Loucy (cell line): ENCODE data around the gene ATP10D.

Source experiments
- H2AFZ ChIP-seq: fragments of 200-600 bp; sonication (generic); 2 replicates; pipeline ENCODE4 v1.6.0; 2016; ENCODE audit warnings: antibody characterized with exemption, mild to moderate bottlenecking, low read length, moderate library complexity
- H3F3A ChIP-seq: fragments of 200-600 bp; 2 replicates; pipeline ENCODE4 v1.6.0; 2016; ENCODE audit warnings: antibody characterized with exemption, low read depth, mild to moderate bottlenecking
- H3K27me3 ChIP-seq: fragments of 200-600 bp; sonication (generic); 2 replicates; pipeline ENCODE4 v1.6.1; 2014; ENCODE audit warnings: low read length, mild to moderate bottlenecking; ENCODE audit not compliant: insufficient read depth, poor library complexity, severe bottlenecking
- H3K36me3 ChIP-seq: fragments of 200-600 bp; sonication (generic); 2 replicates; pipeline ENCODE4 v1.6.1; 2016; ENCODE audit warnings: low read length; ENCODE audit not compliant: insufficient read depth
- H3K4me1 ChIP-seq: fragments of 200-600 bp; sonication (generic); 2 replicates; pipeline ENCODE4 v1.5.1; 2014; ENCODE audit warnings: low read length, mild to moderate bottlenecking; ENCODE audit not compliant: insufficient read depth, poor library complexity, severe bottlenecking
- H3K4me2 ChIP-seq: fragments of 200-600 bp; sonication (generic); 2 replicates; pipeline ENCODE4 v1.6.0; 2014; ENCODE audit warnings: antibody characterized with exemption, low read length, low read depth, mild to moderate bottlenecking; ENCODE audit not compliant: poor library complexity, severe bottlenecking
- H3K4me3 ChIP-seq: fragments of 200-600 bp; sonication (generic); 2 replicates; pipeline ENCODE4 v1.5.1; 2014; ENCODE audit warnings: low read length, mild to moderate bottlenecking, mixed read lengths; ENCODE audit not compliant: poor library complexity, severe bottlenecking
- H3K79me2 ChIP-seq: fragments of 200-600 bp; sonication (generic); 2 replicates; pipeline ENCODE4 v1.6.1; 2014; ENCODE audit warnings: low read length; ENCODE audit not compliant: insufficient read depth
- H3K9ac ChIP-seq: fragments of 200-600 bp; sonication (generic); 2 replicates; pipeline ENCODE4 v1.6.0; 2014; ENCODE audit warnings: mild to moderate bottlenecking, low read depth, low read length, moderate library complexity; ENCODE audit not compliant: poor library complexity, severe bottlenecking
- H3K9me2 ChIP-seq: fragments of 200-600 bp; sonication (generic); replicated peaks from 2 replicates; pipeline ENCODE4 v1.6.1; 2016; ENCODE audit warnings: low read depth, low read length, mixed read lengths
- H3K9me3 ChIP-seq: fragments of 200-600 bp; sonication (generic); 2 replicates; pipeline ENCODE4 v1.6.1; 2014; ENCODE audit warnings: mild to moderate bottlenecking, antibody characterized with exemption, low read length, low read depth; ENCODE audit not compliant: insufficient read depth
- H4K20me1 ChIP-seq: fragments of 200-600 bp; sonication (generic); 2 replicates; pipeline ENCODE4 v1.6.0; 2014; ENCODE audit warnings: antibody characterized with exemption, low read length, mild to moderate bottlenecking; ENCODE audit not compliant: insufficient read depth, poor library complexity, severe bottlenecking
- EZH2phosphoT487 ChIP-seq: fragments of 200-600 bp; IDR thresholded peaks from 2 replicates; pipeline ENCODE4 v1.6.1; 2018; ENCODE audit warnings: antibody characterized with exemption, mild to moderate bottlenecking, moderate library complexity, borderline replicate concordance
- TF ChIP-seq, protein P1 (sequence below): fragments of 200-600 bp; sonication (generic); conservative IDR thresholded peaks from 2 replicates; pipeline ENCODE4 v1.5.1; 2014; ENCODE audit warnings: mild to moderate bottlenecking, antibody characterized with exemption, low read length

Gene ATP10D

GRCh38 chr4:47513461-47513860, 28.4 kb downstream of the ATP10D start:
- no peak overlapping the region for H3K9ac ChIP-seq
- no peaks in the 10 kb centered on the region for H3K79me2 ChIP-seq
- H3K4me2 ChIP-seq = peak overlapping the region; percentile 40
- H3F3A ChIP-seq = no peaks in the 10 kb centered on the region
- TF ChIP-seq, protein P1, sequence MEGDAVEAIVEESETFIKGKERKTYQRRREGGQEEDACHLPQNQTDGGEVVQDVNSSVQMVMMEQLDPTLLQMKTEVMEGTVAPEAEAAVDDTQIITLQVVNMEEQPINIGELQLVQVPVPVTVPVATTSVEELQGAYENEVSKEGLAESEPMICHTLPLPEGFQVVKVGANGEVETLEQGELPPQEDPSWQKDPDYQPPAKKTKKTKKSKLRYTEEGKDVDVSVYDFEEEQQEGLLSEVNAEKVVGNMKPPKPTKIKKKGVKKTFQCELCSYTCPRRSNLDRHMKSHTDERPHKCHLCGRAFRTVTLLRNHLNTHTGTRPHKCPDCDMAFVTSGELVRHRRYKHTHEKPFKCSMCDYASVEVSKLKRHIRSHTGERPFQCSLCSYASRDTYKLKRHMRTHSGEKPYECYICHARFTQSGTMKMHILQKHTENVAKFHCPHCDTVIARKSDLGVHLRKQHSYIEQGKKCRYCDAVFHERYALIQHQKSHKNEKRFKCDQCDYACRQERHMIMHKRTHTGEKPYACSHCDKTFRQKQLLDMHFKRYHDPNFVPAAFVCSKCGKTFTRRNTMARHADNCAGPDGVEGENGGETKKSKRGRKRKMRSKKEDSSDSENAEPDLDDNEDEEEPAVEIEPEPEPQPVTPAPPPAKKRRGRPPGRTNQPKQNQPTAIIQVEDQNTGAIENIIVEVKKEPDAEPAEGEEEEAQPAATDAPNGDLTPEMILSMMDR = no peak
- no peak for TF ChIP-seq EZH2phosphoT487
- no peaks in the 10 kb centered on the region for H3K9me2 ChIP-seq
- H3K4me1 ChIP-seq = peaks cover 33% of the 10 kb centered on the region
- H3K27me3 ChIP-seq = no peaks in the 10 kb centered on the region
- no peaks in the 10 kb centered on the region for H4K20me1 ChIP-seq
- no peaks in the 10 kb centered on the region for H3K9me3 ChIP-seq
- no peaks in the 10 kb centered on the region for H3K36me3 ChIP-seq
- no peak overlapping the region for H2AFZ ChIP-seq
- no peak overlapping the region for H3K4me3 ChIP-seq

- peaks cover 7% of the 10 kb centered on the region; the same call in 1 of the 2 replicates for H3F3A ChIP-seq
- TF ChIP-seq, protein P1 = no peak
- TF ChIP-seq EZH2phosphoT487 = no peak
- peak overlapping the region; percentile 21 for H3K4me3 ChIP-seq
- H3K9ac ChIP-seq = no peak overlapping the region
- no peaks in the 10 kb centered on the region for H3K9me2 ChIP-seq
- H3K27me3 ChIP-seq = no peaks in the 10 kb centered on the region
- H3K79me2 ChIP-seq = no peaks in the 10 kb centered on the region
- no peaks in the 10 kb centered on the region for H3K36me3 ChIP-seq
- H2AFZ ChIP-seq = no peak overlapping the region
- peaks cover 27% of the 10 kb centered on the region for H3K4me1 ChIP-seq
- H4K20me1 ChIP-seq = no peaks in the 10 kb centered on the region
- H3K4me2 ChIP-seq = peak overlapping the region; percentile 46
- no peaks in the 10 kb centered on the region for H3K9me3 ChIP-seq
Observed at GRCh38 chr4:47519239-47519883, 34.3 kb downstream of the ATP10D start.

GRCh38 chr4:47525154-47525819, 40.2 kb downstream of the ATP10D start:
- Histone ChIP-seq H3K79me2 (no peaks in the 10 kb centered on the region), H3K4me1 (no peaks in the 10 kb centered on the region), H3K27me3 (no peaks in the 10 kb centered on the region), H3K4me3 (no peak overlapping the region), H2AFZ (no peak overlapping the region), H3K9me3 (0 out of 2 replicates have a peak, but pooled peaks cover 9% of the 10 kb centered on the region), H3K36me3 (no peaks in the 10 kb centered on the region), H3K4me2 (no peak overlapping the region), H3F3A (no peaks in the 10 kb centered on the region), H4K20me1 (no peaks in the 10 kb centered on the region), H3K9me2 (no peaks in the 10 kb centered on the region), H3K9ac (no peak overlapping the region)
- no peak for TF ChIP-seq EZH2phosphoT487
- TF ChIP-seq, protein P1 = no peak
